ENCODE data around the gene UBE2E2. TPM values are rescaled to one million over a fixed set of nuclear protein-coding genes. Genes with fewer than 3 reads are reported as not detected.
"Not testable (repeated sequence)": the region's sequence is repeated elsewhere in the genome, so short reads cannot be mapped to it uniquely, and the experiment has no call there.

The UBE2E2 gene
- total RNA-seq, 1 experiment from 2014 or later: 14.7 TPM

- no peak overlapping the region for H3K4me3 ChIP-seq (ENCODE audit: low read length)
- no peak overlapping the region for H2AFZ ChIP-seq (ENCODE audit: low read length)
- no peaks in the 10 kb centered on the region for H3K36me3 ChIP-seq (ENCODE audit: insufficient read depth, low read length)
- no peaks in the 10 kb centered on the region for H3K27me3 ChIP-seq (ENCODE audit: low read length)
- H4K20me1 ChIP-seq (ENCODE audit: insufficient read depth, low read depth, low read length): no peaks in the 10 kb centered on the region
- no peak overlapping the region for H3K9ac ChIP-seq (ENCODE audit: low read length)
- H3K9me2 ChIP-seq (replicated peaks; ENCODE audit: insufficient read depth, low read length): no peaks in the 10 kb centered on the region
- DNase-seq: no peak
- no peaks in the 10 kb centered on the region for H3K9me3 ChIP-seq (ENCODE audit: low read length)
- no peaks in the 10 kb centered on the region for H3K79me2 ChIP-seq (ENCODE audit: low read length)
- no peak overlapping the region for H3K4me2 ChIP-seq (ENCODE audit: low read depth, low read length, poor library complexity, severe bottlenecking)
- H3K27ac ChIP-seq (ENCODE audit: low read length): no peak overlapping the region
- no peaks in the 10 kb centered on the region for H3K4me1 ChIP-seq (ENCODE audit: low read length)
These were observed 411.9 kb downstream of the UBE2E2 start for GRCh38 chr3:23615068-23615467.

GRCh38 chr3:23618475-23618874 is 415.3 kb downstream of the UBE2E2 start:
- not testable (repeated sequence) for H3K36me3 ChIP-seq (ENCODE audit: insufficient read depth, low read length); H3K27ac ChIP-seq (ENCODE audit: low read length); H3K9me2 ChIP-seq (replicated peaks; ENCODE audit: insufficient read depth, low read length); H3K27me3 ChIP-seq (ENCODE audit: low read length); H3K4me1 ChIP-seq (ENCODE audit: low read length); H2AFZ ChIP-seq (ENCODE audit: low read length); H4K20me1 ChIP-seq (ENCODE audit: insufficient read depth, low read depth, low read length); H3K79me2 ChIP-seq (ENCODE audit: low read length); DNase-seq; H3K9me3 ChIP-seq (ENCODE audit: low read length); H3K4me3 ChIP-seq (ENCODE audit: low read length); H3K4me2 ChIP-seq (ENCODE audit: low read depth, low read length, poor library complexity, severe bottlenecking); H3K9ac ChIP-seq (ENCODE audit: low read length)

GRCh38 chr3:23619705-23620637 is 416.8 kb downstream of the UBE2E2 start:
- Histone ChIP-seq H2AFZ (ENCODE audit: low read length) (no peak overlapping the region), H3K27me3 (ENCODE audit: low read length) (no peaks in the 10 kb centered on the region), H3K4me1 (ENCODE audit: low read length) (no peaks in the 10 kb centered on the region), H3K4me3 (ENCODE audit: low read length) (no peak overlapping the region), H4K20me1 (ENCODE audit: insufficient read depth, low read depth, low read length) (no peaks in the 10 kb centered on the region), H3K9ac (ENCODE audit: low read length) (no peak overlapping the region), H3K9me2 (replicated peaks; ENCODE audit: insufficient read depth, low read length) (no peaks in the 10 kb centered on the region), H3K4me2 (ENCODE audit: low read depth, low read length, poor library complexity, severe bottlenecking) (no peak overlapping the region), H3K79me2 (ENCODE audit: low read length) (no peaks in the 10 kb centered on the region), H3K9me3 (ENCODE audit: low read length) (no peaks in the 10 kb centered on the region), H3K36me3 (ENCODE audit: insufficient read depth, low read length) (no peaks in the 10 kb centered on the region), H3K27ac (ENCODE audit: low read length) (no peak overlapping the region)
- DNase-seq: peak; percentile 23

- Histone ChIP-seq H3K9me2 (replicated peaks; ENCODE audit: insufficient read depth, low read length) (no peaks in the 10 kb centered on the region), H3K4me3 (ENCODE audit: low read length) (no peak overlapping the region), H3K4me1 (ENCODE audit: low read length) (no peaks in the 10 kb centered on the region), H3K27me3 (ENCODE audit: low read length) (no peaks in the 10 kb centered on the region), H3K4me2 (ENCODE audit: low read depth, low read length, poor library complexity, severe bottlenecking) (no peak overlapping the region), H3K27ac (ENCODE audit: low read length) (no peak overlapping the region), H4K20me1 (ENCODE audit: insufficient read depth, low read depth, low read length) (no peaks in the 10 kb centered on the region), H3K9me3 (ENCODE audit: low read length) (no peaks in the 10 kb centered on the region), H3K36me3 (ENCODE audit: insufficient read depth, low read length) (no peaks in the 10 kb centered on the region), H3K79me2 (ENCODE audit: low read length) (no peaks in the 10 kb centered on the region), H2AFZ (ENCODE audit: low read length) (no peak overlapping the region), H3K9ac (ENCODE audit: low read length) (no peak overlapping the region)
- DNase-seq: peak; percentile 17
These were observed 417.5 kb downstream of the UBE2E2 start for GRCh38 chr3:23620638-23621015.

GRCh38 chr3:23623844-23624243 is 420.7 kb downstream of the UBE2E2 start:
- no peak for DNase-seq
- Histone ChIP-seq H4K20me1 (ENCODE audit: insufficient read depth, low read depth, low read length) (no peaks in the 10 kb centered on the region), H3K27me3 (ENCODE audit: low read length) (no peaks in the 10 kb centered on the region), H3K4me2 (ENCODE audit: low read depth, low read length, poor library complexity, severe bottlenecking) (no peak overlapping the region), H3K27ac (ENCODE audit: low read length) (no peak overlapping the region), H3K9me2 (replicated peaks; ENCODE audit: insufficient read depth, low read length) (no peaks in the 10 kb centered on the region), H3K79me2 (ENCODE audit: low read length) (no peaks in the 10 kb centered on the region), H3K4me3 (ENCODE audit: low read length) (no peak overlapping the region), H3K9ac (ENCODE audit: low read length) (no peak overlapping the region), H3K4me1 (ENCODE audit: low read length) (no peaks in the 10 kb centered on the region), H3K9me3 (ENCODE audit: low read length) (no peaks in the 10 kb centered on the region), H3K36me3 (ENCODE audit: insufficient read depth, low read length) (no peaks in the 10 kb centered on the region), H2AFZ (ENCODE audit: low read length) (no peak overlapping the region)

GRCh38 chr3:23624305-23624704 is 421.2 kb downstream of the UBE2E2 start:
- Histone ChIP-seq H4K20me1 (ENCODE audit: insufficient read depth, low read depth, low read length) (no peaks in the 10 kb centered on the region), H3K4me2 (ENCODE audit: low read depth, low read length, poor library complexity, severe bottlenecking) (no peak overlapping the region), H3K36me3 (ENCODE audit: insufficient read depth, low read length) (no peaks in the 10 kb centered on the region), H2AFZ (ENCODE audit: low read length) (no peak overlapping the region), H3K9me2 (replicated peaks; ENCODE audit: insufficient read depth, low read length) (no peaks in the 10 kb centered on the region), H3K79me2 (ENCODE audit: low read length) (no peaks in the 10 kb centered on the region), H3K27me3 (ENCODE audit: low read length) (no peaks in the 10 kb centered on the region), H3K4me3 (ENCODE audit: low read length) (no peak overlapping the region), H3K27ac (ENCODE audit: low read length) (no peak overlapping the region), H3K9ac (ENCODE audit: low read length) (no peak overlapping the region), H3K9me3 (ENCODE audit: low read length) (no peaks in the 10 kb centered on the region), H3K4me1 (ENCODE audit: low read length) (no peaks in the 10 kb centered on the region)
- DNase-seq: peak; percentile 17

GRCh38 chr3:23626442-23626841 is 423.3 kb downstream of the UBE2E2 start:
- Histone ChIP-seq H3K9me2 (replicated peaks; ENCODE audit: insufficient read depth, low read length) (no peaks in the 10 kb centered on the region), H2AFZ (ENCODE audit: low read length) (no peak overlapping the region), H3K36me3 (ENCODE audit: insufficient read depth, low read length) (no peaks in the 10 kb centered on the region), H4K20me1 (ENCODE audit: insufficient read depth, low read depth, low read length) (no peaks in the 10 kb centered on the region), H3K9ac (ENCODE audit: low read length) (no peak overlapping the region), H3K4me1 (ENCODE audit: low read length) (no peaks in the 10 kb centered on the region), H3K79me2 (ENCODE audit: low read length) (no peaks in the 10 kb centered on the region), H3K4me2 (ENCODE audit: low read depth, low read length, poor library complexity, severe bottlenecking) (no peak overlapping the region), H3K9me3 (ENCODE audit: low read length) (no peaks in the 10 kb centered on the region), H3K27ac (ENCODE audit: low read length) (no peak overlapping the region), H3K27me3 (ENCODE audit: low read length) (no peaks in the 10 kb centered on the region), H3K4me3 (ENCODE audit: low read length) (no peak overlapping the region)
- DNase-seq: no peak

GRCh38 chr3:23629181-23629894 is 426.2 kb downstream of the UBE2E2 start:
- Histone ChIP-seq H3K27ac (ENCODE audit: low read length) (no peak overlapping the region), H3K9me3 (ENCODE audit: low read length) (no peaks in the 10 kb centered on the region), H3K9ac (ENCODE audit: low read length) (no peak overlapping the region), H4K20me1 (ENCODE audit: insufficient read depth, low read depth, low read length) (no peaks in the 10 kb centered on the region), H3K4me2 (ENCODE audit: low read depth, low read length, poor library complexity, severe bottlenecking) (no peak overlapping the region), H3K27me3 (ENCODE audit: low read length) (no peaks in the 10 kb centered on the region), H3K36me3 (ENCODE audit: insufficient read depth, low read length) (no peaks in the 10 kb centered on the region), H3K79me2 (ENCODE audit: low read length) (no peaks in the 10 kb centered on the region), H3K4me1 (ENCODE audit: low read length) (no peaks in the 10 kb centered on the region), H3K4me3 (ENCODE audit: low read length) (no peak overlapping the region), H2AFZ (ENCODE audit: low read length) (no peak overlapping the region), H3K9me2 (replicated peaks; ENCODE audit: insufficient read depth, low read length) (no peaks in the 10 kb centered on the region)
- no peak for DNase-seq
